ENCODE results near the gene CASTOR1. TPM values are rescaled to one million over a fixed set of nuclear protein-coding genes. Genes with fewer than 3 reads are reported as not detected.

The CASTOR1 gene
- total RNA-seq, 1 donor = 4.9 TPM

DNA sequence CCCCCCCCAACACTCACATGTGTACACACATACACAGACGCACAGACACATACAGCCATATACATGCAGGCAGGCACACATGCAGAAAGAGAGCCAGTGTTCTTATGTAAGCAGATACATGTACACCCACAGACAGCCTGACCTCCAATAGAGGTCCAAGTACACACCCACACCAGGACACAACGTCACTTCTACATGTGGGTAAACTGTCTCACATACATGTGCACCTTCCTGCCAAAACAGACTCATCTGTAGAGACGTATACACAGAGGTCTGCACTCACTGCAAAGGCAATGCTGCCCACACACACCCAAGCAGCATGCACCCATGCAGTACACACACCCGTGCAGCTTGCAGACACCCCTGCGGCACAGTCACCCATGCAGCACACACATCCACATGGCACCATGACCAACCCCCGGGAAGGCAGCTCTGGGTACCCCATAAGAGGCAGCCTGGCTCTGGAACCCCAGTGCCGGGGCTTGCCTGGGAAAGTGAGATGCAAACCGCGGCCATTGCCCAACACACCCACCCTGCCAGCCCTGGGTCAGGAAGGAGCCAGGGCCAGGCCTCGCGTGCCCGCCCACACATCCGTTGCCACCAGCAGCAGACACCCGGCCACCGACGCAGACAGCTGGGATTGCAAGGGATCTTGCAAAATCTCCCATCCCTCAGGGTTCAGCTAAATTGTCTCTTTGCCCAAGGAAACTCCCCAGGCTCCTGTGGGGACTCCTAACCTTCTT lies 10.1 kb downstream of the CASTOR1 start:
- H3K4me3 ChIP-seq (ENCODE audit: low read depth, low read length) = no peak overlapping the region
- TF ChIP-seq, protein P1, sequence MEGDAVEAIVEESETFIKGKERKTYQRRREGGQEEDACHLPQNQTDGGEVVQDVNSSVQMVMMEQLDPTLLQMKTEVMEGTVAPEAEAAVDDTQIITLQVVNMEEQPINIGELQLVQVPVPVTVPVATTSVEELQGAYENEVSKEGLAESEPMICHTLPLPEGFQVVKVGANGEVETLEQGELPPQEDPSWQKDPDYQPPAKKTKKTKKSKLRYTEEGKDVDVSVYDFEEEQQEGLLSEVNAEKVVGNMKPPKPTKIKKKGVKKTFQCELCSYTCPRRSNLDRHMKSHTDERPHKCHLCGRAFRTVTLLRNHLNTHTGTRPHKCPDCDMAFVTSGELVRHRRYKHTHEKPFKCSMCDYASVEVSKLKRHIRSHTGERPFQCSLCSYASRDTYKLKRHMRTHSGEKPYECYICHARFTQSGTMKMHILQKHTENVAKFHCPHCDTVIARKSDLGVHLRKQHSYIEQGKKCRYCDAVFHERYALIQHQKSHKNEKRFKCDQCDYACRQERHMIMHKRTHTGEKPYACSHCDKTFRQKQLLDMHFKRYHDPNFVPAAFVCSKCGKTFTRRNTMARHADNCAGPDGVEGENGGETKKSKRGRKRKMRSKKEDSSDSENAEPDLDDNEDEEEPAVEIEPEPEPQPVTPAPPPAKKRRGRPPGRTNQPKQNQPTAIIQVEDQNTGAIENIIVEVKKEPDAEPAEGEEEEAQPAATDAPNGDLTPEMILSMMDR (IDR thresholded peaks at IDR 0.05; ENCODE audit: insufficient read depth, low read length) = no peak
- DNase-seq (ENCODE audit: low read depth) = no peak

DNA sequence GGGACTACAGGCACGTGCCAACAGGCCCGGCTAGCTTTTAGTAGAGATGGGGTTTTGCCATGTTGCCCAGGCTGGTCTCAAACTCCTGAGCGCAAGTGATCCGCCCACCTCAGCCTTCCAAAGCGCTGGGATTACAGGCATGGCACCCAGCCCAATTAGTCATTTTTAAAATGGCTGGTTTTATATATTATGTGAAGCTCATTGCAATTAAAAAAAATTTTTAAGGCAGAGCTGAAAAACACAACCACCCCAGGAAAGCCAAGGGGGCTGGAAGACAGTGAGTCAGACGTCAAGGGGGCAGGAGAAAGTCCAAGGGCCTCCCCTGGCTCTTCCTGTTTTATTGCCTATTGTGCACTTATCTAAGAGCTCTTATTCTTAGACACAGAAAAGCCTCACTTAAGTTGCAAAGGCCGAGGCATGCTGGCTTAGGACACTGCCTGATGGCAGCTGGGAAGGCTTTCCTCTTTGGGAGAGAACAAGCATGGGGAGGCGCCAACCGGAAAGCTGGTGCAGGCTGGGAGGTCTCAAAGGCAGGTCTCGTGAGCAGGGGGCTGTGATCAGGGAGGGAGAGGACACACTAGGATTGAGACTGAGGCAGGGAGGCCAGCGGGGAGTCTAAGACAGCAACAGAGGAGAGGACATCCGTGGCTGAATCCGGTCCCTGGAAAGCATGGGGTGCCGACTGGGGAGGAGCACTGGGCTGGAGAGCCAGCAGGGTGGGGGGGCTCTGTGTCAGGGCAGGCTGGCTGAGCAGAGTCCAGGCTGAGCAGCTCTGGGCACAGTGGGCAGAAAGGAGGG lies 11.6 kb downstream of the CASTOR1 start:
- TF ChIP-seq, protein P1 (IDR thresholded peaks at IDR 0.05; ENCODE audit: insufficient read depth, low read length) = no peak
- DNase-seq (ENCODE audit: low read depth) = peak; percentile 94
- H3K4me3 ChIP-seq (ENCODE audit: low read depth, low read length) = peak overlapping the region; percentile 32

DNA sequence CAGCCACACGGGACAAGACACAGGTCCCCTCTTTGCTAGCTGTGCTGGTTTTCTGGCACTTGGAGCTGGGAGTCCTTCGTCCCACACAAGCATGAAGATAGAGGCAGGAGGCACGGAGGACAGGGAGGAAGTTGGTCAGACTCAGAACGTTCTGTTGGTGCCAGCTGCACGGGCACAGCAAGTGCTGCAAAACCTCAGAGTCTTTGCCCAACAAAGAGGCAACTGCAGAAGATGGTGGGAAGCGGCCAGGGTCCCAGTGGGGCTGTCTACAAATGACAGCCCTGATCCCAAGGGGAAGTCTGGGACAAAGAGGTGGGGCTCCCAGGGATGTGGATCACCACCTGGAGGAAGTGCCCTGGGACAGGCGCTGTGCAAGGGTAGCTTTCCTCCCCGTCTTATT lies 13.3 kb downstream of the CASTOR1 start:
- TF ChIP-seq, protein P1 (IDR thresholded peaks at IDR 0.05; ENCODE audit: insufficient read depth, low read length) = no peak
- H3K4me3 ChIP-seq (ENCODE audit: low read depth, low read length) = no peak overlapping the region
- no peak for DNase-seq (ENCODE audit: low read depth)

DNA sequence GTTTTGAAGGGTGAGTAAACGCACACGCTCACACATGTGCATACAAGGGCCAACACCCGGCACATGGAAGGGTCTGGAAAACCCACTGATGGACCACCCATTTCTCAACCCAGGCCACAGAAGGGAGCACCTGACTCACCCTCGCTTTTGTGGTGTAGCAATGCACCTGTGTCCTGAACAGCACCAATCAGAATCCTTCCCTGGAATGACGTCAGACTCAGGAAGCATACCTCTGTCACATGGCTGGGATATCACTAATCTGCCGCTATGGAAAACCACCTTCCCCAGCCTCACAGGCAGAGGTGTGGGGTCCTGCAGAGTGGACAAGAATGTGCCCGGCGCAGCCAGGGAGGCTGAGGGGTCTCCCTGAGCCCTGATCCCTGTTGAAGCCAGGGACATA lies 13.7 kb downstream of the CASTOR1 start:
- TF ChIP-seq, protein P1 (IDR thresholded peaks at IDR 0.05; ENCODE audit: insufficient read depth, low read length) = no peak
- H3K4me3 ChIP-seq (ENCODE audit: low read depth, low read length) = no peak overlapping the region
- no peak for DNase-seq (ENCODE audit: low read depth)

DNA sequence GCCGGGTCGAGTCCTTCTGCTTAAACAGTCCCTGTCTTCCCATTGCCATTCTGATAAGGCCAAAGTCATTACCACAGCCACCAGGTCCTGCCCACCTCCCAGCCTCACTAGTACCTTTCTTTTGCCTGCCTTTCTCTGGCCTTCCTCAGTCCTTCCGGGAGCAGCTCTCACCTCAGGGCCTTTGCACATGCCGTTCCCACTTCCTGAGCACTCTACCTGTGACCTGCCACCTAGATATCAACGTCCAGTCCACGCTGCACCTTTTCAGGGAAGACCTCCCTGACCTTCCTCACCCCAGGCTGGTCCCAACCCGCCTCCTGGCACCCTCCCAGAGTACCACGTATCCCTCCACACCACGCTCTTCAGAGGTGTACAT lies 14.9 kb downstream of the CASTOR1 start:
- TF ChIP-seq, protein P1 (IDR thresholded peaks at IDR 0.05; ENCODE audit: insufficient read depth, low read length) = no peak
- no peak overlapping the region for H3K4me3 ChIP-seq (ENCODE audit: low read depth, low read length)
- DNase-seq (ENCODE audit: low read depth) = no peak

DNA sequence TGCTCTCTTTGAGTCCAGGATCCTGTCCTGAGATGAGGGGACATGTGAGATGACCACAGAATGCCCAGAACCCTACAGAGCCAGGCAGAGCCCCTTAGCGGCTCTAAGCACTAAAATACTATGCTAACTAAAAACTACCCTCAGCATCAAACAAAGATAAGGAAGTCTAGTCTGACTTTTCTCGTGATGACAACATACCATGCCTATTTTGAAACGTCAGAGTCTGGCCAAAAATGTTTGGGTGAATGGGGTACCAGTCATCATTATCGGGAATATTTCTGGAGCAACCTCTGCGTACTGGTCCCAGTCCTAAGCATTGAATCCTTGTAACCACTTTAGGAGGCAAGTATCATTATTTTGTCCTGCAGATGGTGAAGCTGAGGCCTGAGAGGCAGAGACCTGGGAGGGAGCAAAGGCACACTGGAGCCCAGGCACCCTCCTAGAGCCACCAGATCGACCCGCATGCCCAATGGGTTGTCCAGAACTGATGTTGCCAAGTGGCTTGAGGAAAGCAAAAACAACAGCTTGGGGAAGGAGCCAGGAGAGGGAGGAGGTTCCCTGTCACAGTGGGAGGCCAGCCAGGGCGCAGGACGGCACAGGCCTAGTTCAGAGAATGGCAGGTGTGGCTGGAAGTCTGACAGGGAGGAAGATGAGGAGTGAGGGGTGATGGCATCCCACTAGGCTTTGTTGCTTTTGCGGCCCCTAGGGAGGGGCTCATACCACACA lies 15.4 kb downstream of the CASTOR1 start:
- TF ChIP-seq, protein P1 (IDR thresholded peaks at IDR 0.05; ENCODE audit: insufficient read depth, low read length) = no peak
- peak; percentile 46 for DNase-seq (ENCODE audit: low read depth)
- H3K4me3 ChIP-seq (ENCODE audit: low read depth, low read length) = no peak overlapping the region
